Stimulated activated naive CD8-positive, alpha-beta T cell treated with anti-CD3 and anti-CD28 coated beads, Interleukin-15, Interleukin-2, amounts not matched to agents 100 U/mL and 50 U/mL, for 24 hours (primary cell): Measurements from ENCODE around the gene RNF144B.
A peak's percentile ranks its signal among the peaks of the same experiment; 100 is the strongest.

Source experiments
- ATAC-seq: fragments of 150-1000 bp; cut with Tn5 transposase; one replicate; pipeline ENCODE4 v1.10.0; 2021
- DNase-seq: peaks from one replicate; pipeline ENCODE4 v3.0.0; 2021

Gene RNF144B

DNA sequence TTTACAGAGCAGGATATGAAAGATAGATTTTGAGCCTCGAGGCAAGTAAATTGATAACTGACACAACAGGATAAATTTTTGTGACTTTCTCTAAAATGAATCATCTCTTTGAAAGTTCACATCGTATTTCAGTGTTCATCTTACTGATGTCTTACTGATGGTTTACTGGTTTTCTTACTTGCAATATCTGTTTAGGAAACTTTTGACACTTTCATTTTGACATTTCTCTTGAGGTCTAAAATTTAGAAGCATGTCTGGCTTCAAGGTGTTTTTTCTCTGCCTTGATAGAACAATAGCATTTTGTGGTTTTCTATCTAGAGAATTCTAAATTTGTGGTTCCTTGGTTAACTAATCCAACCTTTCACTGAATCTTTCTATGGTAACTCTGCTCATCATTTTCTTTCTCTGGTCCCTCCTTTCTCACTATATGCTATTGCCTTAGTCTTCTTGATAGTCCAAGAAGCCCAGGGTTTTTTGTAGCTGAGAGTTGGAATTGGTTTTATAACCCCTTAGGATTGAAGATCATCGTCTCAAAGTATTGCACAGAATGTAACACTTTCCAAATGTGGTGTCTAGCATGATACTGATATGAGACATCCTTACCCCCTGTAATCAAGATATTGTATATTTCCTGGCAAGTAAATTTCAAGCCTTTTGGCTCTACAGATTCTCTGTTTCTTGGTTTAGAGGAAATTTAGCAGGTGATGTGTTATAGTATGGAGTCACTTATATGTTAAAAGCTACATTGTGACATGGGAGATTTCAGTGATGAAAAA lies 98.7 kb downstream of the RNF144B start:
- ATAC-seq (peak; percentile 78), DNase-seq (no peak)

DNA sequence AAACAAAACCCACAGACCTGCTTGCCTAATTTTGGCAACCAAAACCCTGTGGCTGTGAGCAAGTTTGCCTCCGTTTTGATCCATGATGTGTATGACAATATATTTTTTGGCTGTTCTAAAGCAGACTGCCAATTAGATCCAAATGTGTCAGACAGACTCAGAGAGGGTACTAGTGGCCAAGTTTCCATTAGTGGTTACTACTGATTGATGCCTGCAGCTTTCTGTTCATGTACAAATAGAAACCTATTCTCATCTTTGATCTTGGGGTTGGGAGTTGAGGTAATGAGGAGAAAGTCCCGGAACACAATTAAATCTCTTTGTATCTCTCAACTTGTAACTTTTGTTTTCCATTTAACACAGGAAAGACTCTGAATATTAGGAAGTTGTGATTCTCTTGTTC lies 100.9 kb downstream of the RNF144B start:
- ATAC-seq (no peak), DNase-seq (no peak)

DNA sequence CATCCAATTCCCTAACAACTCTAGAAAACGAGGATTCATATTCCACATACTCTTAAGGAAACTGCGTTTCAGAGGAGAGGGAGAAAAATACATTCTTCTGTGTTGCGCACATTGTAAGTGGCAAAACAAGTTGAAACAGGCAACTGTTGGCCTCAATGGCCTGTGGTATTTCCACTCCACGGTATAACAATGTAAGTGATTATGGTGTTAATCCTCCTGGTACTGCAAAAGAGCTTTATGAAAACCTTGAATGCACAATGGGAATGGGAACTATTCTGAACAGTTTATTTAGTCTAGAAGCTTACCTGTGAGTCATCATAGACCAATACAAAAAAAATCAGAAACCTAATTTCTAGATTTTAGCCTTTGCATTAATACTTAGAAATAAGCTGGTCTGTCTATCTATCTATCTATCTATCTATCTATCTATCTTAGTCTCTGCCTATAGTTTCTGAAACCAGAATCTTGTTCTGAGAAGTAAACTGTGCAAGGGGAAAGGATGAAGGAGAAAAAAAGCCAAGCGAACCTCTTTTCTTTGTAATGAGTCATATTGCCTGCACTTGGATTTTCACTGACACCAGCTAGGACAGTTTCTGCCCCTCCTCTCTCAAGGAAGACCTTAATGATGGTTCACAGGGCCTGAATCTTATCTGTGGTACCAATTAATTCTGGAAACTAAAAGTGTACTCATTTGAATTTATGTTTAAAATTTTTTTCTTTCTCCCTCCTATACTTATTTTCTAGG lies 101.5 kb downstream of the RNF144B start:
- ATAC-seq = no peak
- DNase-seq = no peak

DNA sequence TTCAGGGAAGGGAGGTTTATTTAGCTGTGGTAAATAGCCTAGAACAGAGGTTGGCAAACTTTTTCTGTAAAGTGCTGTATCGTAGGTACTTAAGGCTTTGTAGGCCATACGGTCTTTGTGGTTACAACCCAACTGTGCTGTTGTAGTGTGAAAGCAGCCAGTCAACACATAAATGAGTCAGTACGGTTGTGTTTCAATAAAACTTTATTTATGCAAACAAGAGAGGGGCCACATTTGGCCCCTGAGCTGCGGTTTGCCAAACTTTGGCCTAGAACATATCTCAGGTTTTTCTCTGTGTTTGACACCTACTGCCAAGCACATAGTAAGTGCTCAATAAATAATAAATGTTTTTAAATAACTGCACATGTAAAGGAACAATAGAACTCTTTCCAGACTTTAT lies 102.2 kb downstream of the RNF144B start:
- no peak for ATAC-seq
- DNase-seq = no peak

DNA sequence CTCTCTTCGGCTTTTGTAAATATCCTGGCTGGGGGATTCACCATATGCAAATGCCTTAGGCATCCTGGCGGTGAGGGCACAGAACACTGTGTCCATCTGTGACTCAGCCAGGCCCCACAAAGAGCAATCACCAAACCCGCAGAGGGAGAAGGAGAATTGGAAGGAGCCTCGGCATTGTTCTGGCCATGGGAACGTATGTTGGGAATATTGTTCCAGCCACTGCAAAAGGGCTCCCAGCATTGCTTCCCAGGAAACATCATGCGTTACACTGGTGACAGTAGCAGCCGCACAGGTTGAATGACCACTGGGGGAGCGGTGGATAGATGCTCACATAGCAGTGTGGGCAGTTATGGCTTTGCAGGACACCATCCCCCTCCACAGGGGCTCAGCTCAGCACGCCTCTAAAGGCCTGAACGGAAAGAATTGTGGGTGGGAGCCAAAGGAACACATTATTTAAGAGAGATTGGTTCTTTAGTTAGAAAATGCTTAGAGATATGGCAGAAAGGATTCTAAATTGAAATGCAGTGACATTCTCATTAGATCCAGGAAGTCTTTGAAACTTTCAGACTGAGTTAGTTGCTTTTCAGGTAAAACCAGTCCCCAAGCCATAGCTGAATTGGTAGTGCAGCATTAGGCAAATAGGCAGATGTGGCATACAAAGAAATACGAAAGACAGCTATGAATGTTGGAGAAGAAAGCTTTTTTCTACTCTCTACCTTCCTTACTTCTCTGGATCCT lies 104.3 kb downstream of the RNF144B start:
- DNase-seq = no peak
- ATAC-seq = no peak

DNA sequence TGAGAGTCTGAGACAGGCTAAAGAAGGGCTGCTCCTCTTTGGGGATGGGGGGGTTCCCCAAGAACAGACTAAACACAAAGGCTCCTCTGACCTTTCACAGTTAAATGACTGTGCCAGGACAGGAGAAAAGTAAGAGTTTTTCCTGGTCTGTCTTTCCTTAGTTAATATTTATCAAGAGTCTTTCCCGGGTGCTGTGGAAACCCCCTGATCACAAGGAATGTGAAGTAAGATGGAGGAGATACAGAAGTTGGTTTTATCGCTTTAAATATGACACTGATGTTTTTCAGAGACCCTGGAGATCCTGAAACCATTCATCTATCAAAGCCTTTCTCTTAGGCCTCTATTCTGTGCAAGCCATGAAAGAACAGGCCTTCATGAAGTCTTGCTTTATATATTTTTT lies 105.8 kb downstream of the RNF144B start:
- ATAC-seq (no peak), DNase-seq (no peak)

DNA sequence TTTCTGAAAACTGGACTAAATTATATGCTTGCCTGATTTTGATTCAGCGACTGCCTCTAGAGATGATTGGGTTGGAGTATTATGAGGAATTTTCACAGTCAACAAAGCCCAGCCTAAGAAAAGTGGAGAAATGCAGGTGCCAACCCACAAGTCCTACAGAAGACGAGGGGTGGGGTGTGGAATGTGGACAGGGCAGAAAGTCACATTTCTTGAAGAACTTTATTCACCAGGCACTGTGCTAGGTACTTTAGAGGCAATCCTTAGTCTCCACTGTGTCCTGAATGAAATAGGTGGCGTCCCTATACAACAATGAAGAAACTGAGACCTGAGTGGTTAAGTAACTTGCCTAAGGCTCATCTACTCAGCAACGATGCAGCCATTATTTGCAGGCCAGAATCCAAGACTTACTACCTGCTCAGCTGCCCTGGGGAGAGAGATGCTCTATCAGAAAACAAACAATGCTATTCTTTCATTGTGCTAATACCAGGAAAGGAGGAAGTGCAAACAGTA lies 106.3 kb downstream of the RNF144B start:
- no peak for DNase-seq
- no peak for ATAC-seq

DNA sequence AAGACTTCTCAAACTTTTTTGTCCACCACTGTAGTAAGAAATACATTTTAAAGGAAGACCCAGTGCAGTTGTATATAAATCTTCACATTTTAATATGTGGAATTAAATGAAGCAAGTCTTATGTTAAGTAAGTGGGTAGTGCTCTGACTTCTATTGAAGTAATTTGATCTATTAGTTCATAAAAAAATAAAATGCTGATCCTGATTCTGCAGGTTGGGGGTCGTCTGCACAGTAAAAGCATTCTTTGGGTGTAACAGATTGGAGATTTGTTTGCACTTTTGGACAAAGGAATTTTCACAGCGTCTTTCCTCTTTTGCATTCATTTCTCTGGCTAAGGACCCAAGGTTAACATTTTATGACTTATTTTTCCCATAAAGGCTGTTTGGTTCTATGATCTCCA lies 106.8 kb downstream of the RNF144B start:
- no peak for ATAC-seq
- no peak for DNase-seq

DNA sequence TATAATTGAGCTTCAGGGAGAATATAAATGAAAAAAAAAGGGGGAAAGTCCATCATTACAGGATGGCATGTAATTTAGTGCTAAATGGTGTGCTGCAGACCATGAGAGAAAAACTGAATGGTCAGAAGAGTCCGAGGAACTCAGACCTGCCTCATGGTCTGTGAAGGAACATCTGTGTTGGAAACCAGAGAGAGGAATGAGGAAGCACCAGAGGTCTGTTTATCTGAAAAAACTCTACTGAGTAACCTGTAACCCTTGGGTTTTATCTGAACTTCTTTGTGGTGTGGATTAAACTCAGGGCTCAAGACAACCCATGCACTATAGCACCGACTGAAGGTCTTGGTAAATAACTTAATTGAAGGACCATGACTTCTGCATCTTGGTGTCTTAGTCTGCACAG lies 108.1 kb downstream of the RNF144B start:
- no peak for DNase-seq
- no peak for ATAC-seq

DNA sequence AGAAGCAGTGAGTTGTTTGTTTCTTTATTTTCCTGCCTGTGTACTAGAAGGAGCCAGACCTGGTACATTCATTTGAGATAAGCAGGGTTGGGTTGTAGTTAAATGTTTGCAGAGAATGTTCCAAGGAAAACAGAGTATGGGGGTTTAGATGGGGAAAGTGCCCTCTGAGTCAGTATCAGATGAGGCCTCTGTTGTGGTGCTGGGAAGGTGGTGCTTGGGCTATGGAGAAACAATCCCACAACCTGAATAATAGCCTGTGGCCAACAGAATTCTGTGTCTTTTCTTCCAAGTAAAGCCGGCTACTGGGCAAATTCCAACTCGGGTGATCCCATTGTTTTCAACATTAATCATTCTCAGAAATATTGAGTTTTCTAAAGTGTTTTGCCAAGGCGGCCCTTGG lies 109.3 kb downstream of the RNF144B start:
- DNase-seq (no peak), ATAC-seq (no peak)

DNA sequence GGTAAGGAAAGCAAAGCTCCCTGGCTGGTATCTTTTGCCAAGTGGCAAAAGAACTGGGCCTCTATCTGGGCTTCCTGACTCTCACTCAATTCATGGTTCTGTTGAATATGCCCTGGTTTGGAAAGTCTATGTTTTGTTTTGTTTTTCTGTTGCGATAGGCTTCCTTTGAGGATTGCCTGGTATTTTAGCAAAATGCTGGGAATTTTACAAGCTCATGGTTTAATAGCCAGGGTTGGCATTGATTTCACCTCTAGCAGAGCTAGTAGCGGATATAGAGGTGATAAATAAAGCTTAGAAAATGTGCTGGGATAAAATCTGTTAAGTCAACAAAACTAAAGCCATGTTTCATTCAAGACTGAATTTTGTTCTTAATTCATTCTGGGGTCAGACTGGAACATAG lies 109.9 kb downstream of the RNF144B start:
- no peak for ATAC-seq
- no peak for DNase-seq

DNA sequence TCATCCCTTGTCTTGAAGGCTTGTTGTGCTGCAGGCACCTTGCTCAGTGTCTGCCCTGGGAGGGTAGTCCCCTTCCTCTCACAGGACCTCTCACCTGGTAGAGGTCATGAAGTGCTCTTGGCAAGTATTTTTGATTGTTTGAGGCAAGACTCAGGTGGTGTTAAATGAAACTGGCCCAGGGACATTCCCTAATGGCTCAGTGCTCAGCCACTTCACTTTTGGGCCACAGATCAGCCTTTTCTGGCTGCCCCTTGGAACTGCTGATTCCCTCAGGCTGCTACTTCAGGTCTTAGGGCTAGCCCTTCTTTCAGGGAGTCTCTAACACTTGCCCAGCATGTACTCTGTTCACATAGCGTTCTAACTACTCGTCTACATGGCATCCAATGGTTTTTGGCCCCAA lies 111.3 kb downstream of the RNF144B start:
- DNase-seq (no peak), ATAC-seq (no peak)

DNA sequence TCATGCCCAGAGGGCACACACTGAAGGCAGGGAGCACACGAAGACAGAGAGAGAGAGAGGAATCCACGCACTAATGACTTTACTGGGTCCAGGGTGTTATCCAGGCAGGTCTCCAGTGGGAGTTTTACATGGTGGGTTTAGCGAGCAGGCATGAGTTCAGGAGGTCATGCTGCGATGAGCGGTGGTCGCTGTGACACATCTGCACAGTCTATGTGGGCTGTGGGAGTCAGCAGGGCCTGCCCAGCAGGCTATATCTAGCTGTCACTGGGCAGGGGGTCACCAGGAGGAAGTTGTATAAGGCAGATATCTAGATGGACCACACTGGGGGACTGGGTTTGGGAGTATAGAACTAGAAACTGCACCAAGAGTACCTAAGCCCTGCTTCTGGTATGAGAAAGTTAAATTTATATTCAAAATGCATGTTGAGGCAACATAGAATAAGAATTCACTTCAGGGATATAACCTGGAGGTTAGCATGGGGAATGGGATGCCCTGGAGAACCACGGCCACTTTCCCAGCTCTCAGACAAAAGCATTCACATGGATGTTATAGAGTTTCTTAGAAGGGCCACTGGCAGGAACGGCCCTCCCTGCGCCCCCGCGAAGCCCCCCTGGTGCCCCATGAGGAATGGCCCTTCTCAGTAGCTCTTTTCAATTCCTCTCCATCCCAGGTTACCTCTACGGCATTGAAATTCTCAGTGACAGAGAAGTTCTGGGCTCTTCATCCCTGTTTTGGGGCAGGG lies 113.9 kb downstream of the RNF144B start:
- ATAC-seq = peak; percentile 14

DNA sequence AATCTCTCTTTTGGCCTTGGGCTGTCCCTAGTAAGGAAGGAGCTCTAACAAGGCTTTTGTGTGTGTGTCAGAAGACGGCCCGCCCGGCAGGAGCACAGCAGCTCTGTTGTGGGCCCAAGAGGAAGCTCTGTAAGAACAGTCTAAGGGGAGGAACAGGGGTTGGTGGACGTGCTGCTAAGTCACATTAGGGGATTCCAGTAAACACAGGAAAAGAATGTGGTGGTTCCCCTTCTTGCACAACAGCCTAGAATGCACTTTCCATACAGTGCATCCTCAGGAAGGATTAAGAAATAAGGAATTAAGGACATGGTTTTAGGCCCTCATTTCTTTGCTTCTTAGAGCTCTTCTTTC lies 114.5 kb downstream of the RNF144B start:
- ATAC-seq = peak; percentile 47
- DNase-seq = peak; percentile 27

More for the DNA sequence above, 113.9 kb downstream of the RNF144B start:
- no peak for DNase-seq

DNA sequence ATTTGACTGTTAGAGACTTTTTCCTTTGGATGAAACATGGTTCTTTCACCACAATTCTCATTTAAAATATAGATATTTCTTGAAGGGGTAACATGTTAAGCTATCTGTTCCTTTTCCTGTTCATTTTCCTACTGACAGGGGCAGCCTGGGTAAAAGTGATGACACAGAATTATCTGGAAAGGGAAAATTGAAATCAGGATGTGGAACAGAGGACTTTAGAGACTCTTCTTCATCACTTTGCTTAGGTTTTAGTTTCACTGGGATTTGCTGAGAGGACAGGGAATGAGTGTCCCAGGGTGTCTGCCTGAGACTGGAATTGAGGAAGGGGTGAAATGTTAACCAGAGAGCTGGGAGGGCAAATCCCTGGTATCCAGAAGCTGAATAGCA lies 116.0 kb downstream of the RNF144B start:
- no peak for ATAC-seq
- no peak for DNase-seq

DNA sequence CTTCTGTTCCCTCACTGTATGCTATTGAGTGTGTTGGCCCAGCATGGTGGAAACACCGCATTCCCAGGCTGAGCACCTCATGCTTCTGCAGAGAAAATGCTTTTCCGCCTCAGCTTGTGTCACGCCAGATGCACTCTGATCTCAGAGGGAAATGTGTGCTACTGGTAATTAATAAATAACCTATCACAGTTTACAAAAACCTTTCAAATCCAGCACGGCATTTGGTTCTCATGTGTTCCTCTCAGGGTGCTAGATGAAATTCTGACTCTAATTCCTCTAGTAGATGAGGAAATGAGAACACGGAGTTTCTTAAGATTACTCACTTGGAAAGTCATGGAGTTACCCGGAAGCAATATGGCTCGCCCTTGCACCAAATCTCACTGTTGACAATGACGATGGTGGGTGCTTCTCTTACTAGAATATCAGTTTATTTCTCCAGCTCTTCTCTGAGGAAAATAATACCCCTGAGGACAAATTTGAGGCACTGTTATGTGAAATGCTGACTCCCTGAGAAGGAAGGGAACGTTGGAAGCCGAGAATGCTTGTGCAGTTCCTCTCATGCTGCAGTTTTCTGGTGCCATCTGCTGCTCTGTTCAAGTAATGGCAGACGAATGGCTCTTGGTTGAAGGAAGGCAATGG lies 116.6 kb downstream of the RNF144B start:
- DNase-seq = peak; percentile 34
- ATAC-seq = no peak

DNA sequence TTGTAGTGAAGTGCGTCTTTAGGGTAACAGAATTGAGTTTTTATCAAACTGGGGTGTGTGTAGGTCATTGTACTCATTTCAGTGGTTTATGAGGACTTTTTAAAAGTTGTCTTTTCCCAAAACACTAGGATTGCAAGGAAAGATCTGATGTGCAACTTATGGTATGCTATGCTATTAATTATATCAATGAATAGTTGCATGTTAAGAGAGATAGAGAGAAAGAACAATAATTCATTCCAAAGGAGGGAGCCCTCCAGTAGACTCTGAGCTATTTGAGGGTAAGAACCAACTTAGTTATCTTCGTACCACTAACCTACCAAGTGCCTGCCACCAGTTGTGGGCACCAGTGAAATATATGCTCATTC lies 117.1 kb downstream of the RNF144B start:
- DNase-seq (no peak), ATAC-seq (no peak)

DNA sequence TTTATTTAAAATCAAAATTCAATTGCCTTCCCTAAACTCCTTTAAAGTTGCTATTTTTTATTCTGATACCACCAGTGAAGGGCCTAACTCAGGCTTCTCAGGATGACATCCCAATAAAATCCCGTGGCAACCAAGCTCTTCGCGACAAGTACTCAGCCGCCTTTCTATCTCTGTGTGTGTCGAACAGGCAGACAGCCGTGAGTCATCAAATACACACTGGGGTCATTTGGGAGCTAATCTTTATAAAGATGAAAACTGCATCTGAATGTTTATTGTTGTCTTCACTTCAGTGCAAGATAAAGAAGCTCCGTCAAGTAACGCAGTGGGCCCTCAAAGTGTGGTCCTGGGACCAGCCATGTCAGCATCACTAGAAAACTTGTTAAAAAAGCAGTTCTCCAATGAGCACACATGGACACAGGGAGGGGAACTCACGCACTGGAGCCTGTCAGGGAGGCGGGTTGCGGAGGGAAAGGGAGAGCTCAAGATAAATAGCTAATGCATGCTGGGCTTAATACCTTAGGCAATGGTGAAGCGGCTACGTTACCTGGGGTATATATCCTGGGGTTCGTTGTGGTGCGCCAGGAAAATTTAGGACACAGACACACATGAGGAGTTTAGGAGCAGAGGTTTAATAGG lies 119.3 kb downstream of the RNF144B start:
- ATAC-seq (no peak), DNase-seq (no peak)

DNA sequence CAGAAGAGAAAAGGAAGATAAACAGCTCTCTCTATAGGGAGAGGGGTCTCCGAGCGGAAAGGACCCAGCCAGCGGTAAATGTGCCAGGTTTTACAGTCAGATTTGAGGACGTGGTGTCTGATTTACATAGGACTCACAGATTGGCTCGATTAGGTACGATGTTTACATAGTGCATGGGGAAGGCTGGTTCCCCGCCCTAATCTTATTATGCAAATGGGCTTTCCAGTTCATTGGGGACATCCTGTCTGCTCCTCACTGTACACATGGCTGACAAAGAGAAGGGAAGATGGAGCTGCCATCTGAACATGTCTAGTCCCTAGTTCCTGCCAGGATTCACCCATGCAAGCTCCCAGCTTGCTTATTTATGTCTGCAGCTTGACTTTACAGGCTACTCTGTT lies 119.9 kb downstream of the RNF144B start:
- no peak for DNase-seq
- no peak for ATAC-seq

DNA sequence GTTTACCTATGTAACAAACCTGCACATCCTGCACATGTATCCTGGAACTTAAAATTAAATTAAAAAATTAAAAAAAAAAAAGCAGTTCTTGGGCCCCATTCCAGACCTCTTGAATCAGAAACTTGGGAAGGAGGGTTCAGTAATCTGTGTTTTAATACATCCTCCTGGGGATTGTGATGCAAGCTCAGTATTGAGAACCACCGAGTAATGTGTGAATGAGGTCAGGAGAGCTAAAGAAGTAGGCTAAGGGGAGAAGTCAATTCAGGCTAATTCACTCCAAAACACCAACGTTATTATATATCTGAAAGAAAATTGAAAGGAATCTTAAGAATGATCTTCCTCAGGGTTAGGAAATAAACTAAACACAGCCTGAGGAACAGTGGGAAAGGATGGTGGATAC lies 120.4 kb downstream of the RNF144B start:
- ATAC-seq (no peak), DNase-seq (no peak)

DNA sequence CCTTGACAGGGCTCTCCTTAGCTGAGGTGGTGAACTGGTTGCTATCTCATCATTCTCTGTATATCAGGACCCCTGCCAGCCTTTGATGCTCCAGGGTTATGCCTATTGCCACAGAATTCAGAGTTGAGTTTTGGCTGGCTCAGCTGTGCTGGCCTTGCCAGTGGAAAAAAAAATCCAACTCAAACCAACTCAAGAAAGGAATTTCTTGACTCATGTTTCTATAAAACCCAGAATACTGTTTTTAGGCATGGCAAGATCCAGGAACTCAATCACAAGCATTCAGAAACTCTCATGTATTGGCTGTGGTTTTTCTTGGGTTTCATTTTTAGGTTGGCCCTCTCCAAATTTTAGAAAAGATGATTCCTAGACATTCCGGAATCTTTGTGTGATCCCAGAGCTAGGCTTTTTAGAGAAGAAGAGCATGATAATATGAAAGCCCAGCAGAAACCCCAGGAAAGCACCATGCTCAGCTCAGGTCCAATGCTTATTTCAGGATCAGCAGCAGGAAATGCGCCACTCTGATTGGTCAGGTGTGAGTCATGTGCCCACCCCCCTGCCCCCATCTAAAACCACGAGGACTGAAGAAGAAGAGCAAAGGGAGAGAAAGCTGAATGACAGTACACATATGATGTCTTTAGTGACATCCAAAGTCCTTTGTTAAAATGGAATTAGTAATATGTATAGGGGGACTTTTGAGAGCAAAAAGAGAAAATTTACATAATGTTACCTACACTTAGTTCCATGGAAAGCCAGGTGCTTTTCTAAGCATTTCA lies 122.9 kb downstream of the RNF144B start:
- peak; percentile 39 for DNase-seq
- ATAC-seq = peak; percentile 46
